Measurements from ENCODE around the gene DGKB. TPM values are rescaled to one million over a fixed set of nuclear protein-coding genes. Genes with fewer than 3 reads are reported as not detected.

DGKB gene
- total RNA-seq, 2 donors from 2014 or later, result not detected

DNA sequence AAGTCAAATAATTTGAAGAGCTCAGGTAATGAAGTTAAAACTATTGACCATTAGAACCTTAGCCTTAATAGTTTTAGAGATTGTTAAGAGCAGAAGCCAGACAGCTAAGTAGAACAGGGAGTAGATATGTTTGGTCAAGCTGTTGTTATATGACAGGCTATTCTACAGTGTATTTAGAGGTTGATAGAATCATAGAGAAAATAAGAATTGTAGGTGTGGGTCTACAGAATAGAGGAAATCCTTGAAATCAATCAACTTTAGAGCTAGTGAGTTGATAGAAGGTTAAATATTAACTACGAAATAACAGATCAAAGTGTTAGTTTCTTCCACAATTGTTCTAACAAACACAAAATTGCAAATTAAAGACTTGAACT, 80.1 kb downstream of the DGKB start:
- Mint-ChIP-seq H3K4me3 (no peak overlapping the region), H3K36me3 (ENCODE audit: low read depth) (no peaks in the 10 kb centered on the region), H3K27me3 (peaks cover 5% of the 10 kb centered on the region), H3K27ac (no peak overlapping the region), H3K9me3 (no peaks in the 10 kb centered on the region), H3K4me1 (no peaks in the 10 kb centered on the region)
- ATAC-seq (replicated peaks), result no peak

DNA sequence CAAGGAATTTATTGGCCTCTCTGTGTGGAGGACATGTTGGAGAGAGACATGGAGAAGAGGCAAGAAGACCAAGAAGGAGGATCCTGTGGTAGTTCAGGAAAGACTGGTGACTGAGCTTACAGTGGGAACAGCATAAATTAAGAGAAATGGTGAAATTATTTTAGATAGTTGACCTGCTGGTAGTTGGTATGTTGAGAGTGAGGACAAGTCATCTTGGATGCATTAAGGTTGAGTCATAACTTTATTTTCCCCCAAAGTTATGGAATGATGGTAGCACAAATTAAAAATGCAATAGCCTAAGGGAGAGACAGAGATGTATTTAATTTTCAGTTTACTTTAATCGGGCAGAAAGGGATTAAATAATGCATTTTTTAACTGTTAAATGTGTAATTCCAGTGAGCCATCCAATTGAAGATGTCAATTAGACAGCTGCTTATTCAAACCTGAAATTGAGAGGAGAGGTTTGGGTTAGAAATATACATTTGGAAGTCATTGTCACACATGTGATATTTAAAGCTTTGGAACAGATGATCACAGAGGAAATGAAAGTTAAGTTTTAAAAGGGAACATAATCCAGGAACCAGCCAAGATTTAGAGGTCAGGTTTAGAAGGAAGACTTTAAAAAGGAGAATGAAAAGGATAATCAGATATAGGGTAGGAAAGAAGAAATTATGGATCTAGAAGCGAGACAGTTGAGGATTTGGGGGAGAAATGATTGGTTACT, 80.6 kb downstream of the DGKB start:
- Mint-ChIP-seq H3K27ac (no peak overlapping the region), H3K4me1 (no peaks in the 10 kb centered on the region), H3K27me3 (peaks cover 5% of the 10 kb centered on the region), H3K4me3 (no peak overlapping the region), H3K9me3 (no peaks in the 10 kb centered on the region), H3K36me3 (ENCODE audit: low read depth) (no peaks in the 10 kb centered on the region)
- ATAC-seq (replicated peaks), result no peak

DNA sequence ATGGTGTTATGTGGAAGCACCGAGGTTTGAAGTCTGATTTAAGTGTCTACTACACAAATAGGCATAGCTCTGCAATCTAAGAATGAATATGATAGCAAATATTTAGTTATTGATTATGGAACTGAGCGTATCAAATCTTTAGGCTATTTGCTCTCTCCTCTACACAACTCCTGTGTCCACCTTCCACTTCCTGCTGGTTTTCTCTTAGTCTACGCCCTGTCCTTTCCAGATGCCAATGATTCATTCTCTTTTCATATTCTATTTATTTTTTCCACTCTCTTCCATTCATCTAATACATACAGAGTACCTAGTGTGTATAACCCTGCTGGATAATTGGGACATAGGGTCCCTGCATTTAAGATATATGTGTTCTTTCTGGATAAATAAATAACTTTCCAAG, 83.7 kb downstream of the DGKB start:
- no peak overlapping the region for H3K27ac Mint-ChIP-seq
- H3K4me1 Mint-ChIP-seq, result no peaks in the 10 kb centered on the region
- no peaks in the 10 kb centered on the region for H3K9me3 Mint-ChIP-seq
- no peaks in the 10 kb centered on the region for H3K36me3 Mint-ChIP-seq (ENCODE audit: low read depth)
- no peak overlapping the region for H3K4me3 Mint-ChIP-seq
- ATAC-seq (replicated peaks), result no peak
- peaks cover 5% of the 10 kb centered on the region for H3K27me3 Mint-ChIP-seq

DNA sequence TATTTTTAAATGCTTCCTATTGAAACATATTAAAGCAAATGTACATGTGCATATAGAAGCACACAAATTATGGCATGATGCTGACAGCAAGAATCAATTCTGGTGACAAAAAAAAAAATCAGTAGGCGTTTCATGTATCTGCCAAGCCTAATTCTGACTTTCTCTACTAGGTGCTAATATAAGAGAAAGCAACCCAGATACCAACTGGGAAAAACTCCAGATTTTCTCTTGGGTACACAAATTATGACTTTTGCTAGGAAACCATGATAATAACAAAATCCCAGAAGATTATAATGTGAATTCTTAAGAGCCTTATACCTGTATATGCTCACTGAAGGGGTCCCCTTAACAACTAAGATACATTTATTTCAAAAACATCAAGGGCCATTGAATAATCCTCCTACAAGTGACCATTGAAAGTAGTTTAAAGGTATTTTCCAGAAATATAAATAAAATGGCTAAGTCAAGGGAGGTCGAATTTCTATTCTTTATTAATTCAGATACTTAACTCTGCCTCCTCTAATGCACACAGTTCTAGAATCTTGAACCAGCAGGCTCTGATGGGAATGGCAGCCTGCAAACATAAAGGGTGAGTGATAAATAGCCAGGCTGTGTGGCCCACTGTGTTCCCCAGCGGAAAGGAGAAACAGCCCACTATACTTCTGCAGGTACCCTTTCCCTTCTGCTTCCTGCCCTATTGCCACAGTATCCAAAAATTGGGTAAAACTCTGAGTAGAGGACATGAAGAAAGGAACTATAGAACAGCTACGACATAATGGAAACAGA, 84.5 kb downstream of the DGKB start:
- no peak overlapping the region for H3K4me3 Mint-ChIP-seq
- no peaks in the 10 kb centered on the region for H3K36me3 Mint-ChIP-seq (ENCODE audit: low read depth)
- H3K27me3 Mint-ChIP-seq, result peaks cover 5% of the 10 kb centered on the region
- no peak for ATAC-seq (replicated peaks)
- no peak overlapping the region for H3K27ac Mint-ChIP-seq
- no peaks in the 10 kb centered on the region for H3K4me1 Mint-ChIP-seq
- H3K9me3 Mint-ChIP-seq, result no peaks in the 10 kb centered on the region

DNA sequence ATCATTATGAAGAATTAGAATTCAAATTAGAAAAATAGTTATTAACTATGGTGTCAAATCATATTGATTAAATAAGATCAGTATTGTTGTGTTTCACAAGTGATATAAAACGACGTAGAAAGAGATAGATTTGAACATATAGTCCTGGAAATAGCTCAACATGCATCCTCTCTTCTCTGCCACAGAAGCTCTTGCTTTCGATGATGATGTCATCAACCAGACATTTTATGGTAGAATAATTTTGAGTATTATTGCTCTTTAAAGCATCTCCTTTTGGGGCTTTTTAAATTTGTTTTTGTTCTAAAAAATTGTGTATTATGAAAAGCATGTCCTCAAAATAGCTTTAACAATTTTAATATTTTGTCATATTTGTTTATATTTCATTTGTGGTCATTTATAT, 95.0 kb downstream of the DGKB start:
- Mint-ChIP-seq H3K4me1 (no peaks in the 10 kb centered on the region), H3K27me3 (no peaks in the 10 kb centered on the region), H3K36me3 (ENCODE audit: low read depth) (no peaks in the 10 kb centered on the region), H3K27ac (no peak overlapping the region), H3K4me3 (no peak overlapping the region), H3K9me3 (no peaks in the 10 kb centered on the region)
- no peak for ATAC-seq (replicated peaks)

DNA sequence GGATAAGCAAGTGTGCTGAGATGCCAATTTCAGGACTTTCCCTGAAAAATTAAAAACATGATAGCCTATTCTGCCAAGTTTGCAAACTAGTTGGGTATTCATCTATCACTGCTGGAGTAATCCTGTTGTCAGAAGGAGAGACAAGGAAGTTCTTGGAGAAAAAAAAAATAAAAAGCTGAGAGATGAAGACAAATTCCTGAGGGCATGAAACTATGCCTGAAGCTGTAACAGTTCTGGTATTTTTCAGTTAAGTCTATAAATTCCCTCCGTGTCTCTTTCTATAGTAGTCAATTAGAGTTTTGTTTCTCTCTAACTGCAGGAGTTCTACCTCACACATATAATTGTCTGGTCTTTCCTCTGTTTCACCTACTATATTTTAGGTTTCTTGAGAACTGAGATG, 95.7 kb downstream of the DGKB start:
- ATAC-seq (replicated peaks), result no peak
- Mint-ChIP-seq H3K27me3 (no peaks in the 10 kb centered on the region), H3K36me3 (ENCODE audit: low read depth) (no peaks in the 10 kb centered on the region), H3K27ac (no peak overlapping the region), H3K4me1 (no peaks in the 10 kb centered on the region), H3K4me3 (no peak overlapping the region), H3K9me3 (no peaks in the 10 kb centered on the region)

DNA sequence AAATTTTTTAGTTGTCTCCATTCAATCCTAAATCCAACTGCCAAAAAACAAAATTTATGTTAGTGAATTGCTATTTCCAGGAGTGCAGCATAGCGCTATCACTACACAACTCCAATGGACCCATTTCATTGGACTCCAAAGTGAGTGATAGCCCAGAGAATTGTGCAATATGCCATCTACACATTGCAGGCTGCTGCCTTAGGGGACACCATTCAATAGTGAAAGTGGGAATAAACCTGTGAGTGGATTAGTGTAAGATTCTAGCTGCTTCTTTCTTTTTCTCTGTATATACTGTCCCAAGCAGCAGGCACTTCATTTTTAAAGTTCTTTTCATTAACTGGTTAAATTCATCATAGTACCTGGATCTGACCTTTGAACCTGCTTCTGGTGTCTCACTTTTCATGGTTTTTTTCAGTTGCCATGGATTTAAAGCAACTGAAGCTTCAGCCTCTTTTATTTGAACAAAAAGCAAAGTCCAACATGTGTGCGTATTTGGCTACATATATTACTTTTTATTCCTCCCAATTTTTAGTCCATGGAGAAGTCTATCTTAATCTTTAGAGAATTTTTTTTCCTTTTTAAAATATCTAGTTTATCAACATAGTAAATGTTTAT, 97.3 kb downstream of the DGKB start:
- no peak for ATAC-seq (replicated peaks)

DNA sequence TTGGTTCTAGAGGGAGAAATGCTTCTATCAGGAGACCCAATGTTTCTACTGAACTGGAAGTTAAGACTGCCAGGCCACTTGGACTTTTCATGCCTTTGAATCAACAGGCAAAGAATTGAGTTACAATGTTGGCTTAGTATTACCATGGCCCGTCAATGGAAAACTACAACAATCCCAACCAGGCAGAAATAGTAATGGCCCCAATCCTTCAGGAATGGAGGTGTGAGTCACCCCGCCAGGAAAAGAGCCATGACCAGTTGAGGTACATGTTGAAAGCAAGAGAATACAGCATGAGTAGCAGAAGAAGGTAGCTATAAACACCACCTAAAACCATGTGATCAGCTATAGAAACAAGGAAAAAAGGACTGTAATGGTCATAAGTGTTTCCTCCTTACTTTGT, 101.9 kb downstream of the DGKB start:
- no peaks in the 10 kb centered on the region for H3K4me1 Mint-ChIP-seq
- no peak for ATAC-seq (replicated peaks)
- no peak overlapping the region for H3K27ac Mint-ChIP-seq
- H3K36me3 Mint-ChIP-seq (ENCODE audit: low read depth), result no peaks in the 10 kb centered on the region
- no peaks in the 10 kb centered on the region for H3K9me3 Mint-ChIP-seq
- H3K4me3 Mint-ChIP-seq, result no peak overlapping the region
- H3K27me3 Mint-ChIP-seq, result no peaks in the 10 kb centered on the region

More for the DNA sequence above, 97.3 kb downstream of the DGKB start:
- H3K4me1 Mint-ChIP-seq, result no peaks in the 10 kb centered on the region
- H3K27ac Mint-ChIP-seq, result no peak overlapping the region
- H3K4me3 Mint-ChIP-seq, result no peak overlapping the region
- H3K27me3 Mint-ChIP-seq, result no peaks in the 10 kb centered on the region
- H3K9me3 Mint-ChIP-seq, result no peaks in the 10 kb centered on the region
- no peaks in the 10 kb centered on the region for H3K36me3 Mint-ChIP-seq (ENCODE audit: low read depth)

DNA sequence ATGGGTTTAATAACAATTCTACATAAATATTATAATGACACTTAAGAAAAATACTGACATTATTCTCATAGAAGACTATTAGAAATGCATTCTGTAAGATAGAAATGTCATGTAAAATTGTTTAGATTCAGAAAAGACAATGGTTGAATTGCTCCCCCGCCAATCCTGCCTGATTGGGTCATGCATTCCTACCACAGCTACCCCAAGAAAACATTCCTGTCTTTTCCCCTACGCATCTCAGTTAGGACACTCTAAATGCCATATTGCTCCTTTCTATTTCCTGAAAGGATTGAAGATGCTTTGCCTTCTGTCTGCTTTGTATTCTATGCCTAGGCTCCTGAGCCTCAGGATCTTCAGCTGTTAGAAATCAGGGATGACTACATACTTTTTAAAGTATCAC, 109.4 kb downstream of the DGKB start:
- Mint-ChIP-seq H3K36me3 (ENCODE audit: low read depth) (no peaks in the 10 kb centered on the region), H3K9me3 (no peaks in the 10 kb centered on the region), H3K4me3 (no peak overlapping the region), H3K4me1 (no peaks in the 10 kb centered on the region), H3K27me3 (no peaks in the 10 kb centered on the region), H3K27ac (no peak overlapping the region)
- no peak for ATAC-seq (replicated peaks)

DNA sequence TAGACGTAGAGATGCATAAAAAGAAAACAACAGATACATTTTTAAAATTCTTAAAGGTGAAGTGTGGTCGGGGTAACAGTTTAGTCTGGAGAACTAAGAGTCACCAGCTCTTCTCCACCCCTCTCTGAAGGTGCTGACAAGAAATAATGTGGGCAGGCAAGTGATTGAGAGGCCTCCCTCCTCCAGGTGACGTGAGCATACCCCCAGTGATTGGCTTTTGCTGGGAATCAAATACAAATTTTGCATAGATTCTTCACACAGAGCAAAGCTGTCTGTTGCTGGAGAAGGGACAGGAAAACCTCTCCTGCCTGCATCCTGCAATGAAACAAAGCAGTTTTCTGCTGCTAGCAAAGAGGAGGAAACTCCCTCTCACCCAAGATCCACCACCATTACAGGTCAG, 115.0 kb downstream of the DGKB start:
- ATAC-seq (replicated peaks), result no peak
- Mint-ChIP-seq H3K36me3 (ENCODE audit: low read depth) (no peaks in the 10 kb centered on the region), H3K27me3 (no peaks in the 10 kb centered on the region), H3K4me1 (no peaks in the 10 kb centered on the region), H3K9me3 (no peaks in the 10 kb centered on the region), H3K4me3 (no peak overlapping the region), H3K27ac (no peak overlapping the region)

DNA sequence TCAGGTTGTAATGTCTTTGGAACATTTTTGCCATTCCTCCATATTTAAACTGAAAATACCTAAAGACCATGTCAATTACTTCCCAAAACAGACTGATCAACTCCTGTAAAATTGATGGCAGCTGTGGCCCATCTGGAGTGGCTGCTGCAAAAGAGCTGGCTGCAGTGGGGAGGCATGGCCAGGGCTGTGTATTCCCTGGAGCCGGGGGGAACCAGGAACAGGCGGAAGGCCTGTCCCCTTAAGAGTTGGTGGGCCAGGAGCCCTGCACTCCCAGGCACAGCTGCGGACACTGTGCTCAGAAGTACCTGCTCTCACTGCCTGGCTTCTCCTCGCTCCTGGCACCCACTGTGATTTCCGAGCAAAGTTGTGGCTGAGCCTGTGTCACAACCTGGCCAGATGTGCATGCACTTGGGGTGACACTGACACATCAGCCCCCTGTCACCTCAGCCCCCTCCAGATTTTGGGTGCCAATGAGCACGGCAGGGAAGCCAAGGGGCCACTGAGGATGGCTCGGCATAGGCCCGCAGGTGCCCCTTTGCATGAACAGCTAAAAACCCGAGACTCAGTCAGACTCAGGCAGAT, 116.1 kb downstream of the DGKB start:
- ATAC-seq (replicated peaks), result no peak

DNA sequence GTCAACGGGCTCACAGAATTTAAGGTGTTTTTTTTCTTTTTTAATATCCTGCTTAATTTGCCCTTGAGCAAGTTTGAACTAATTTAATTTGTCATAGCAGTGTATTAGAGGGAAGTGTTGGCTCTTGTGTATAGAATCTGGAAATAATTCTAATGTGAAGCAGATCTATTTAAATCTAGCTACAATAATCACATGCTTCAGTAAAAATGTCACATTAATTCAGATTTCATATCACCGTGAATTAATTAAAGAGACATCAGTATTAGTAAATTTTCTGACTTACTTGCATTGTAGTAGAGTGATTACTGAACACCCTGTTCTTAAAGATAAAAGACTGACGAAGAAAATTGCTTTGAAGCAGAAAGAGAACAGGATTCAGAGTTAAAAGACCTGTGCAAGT, 124.7 kb downstream of the DGKB start:
- H3K4me3 Mint-ChIP-seq, result no peak overlapping the region
- H3K9me3 Mint-ChIP-seq, result peaks cover 8% of the 10 kb centered on the region
- H3K4me1 Mint-ChIP-seq, result no peaks in the 10 kb centered on the region
- no peaks in the 10 kb centered on the region for H3K27me3 Mint-ChIP-seq
- no peak overlapping the region for H3K27ac Mint-ChIP-seq
- no peaks in the 10 kb centered on the region for H3K36me3 Mint-ChIP-seq (ENCODE audit: low read depth)
- no peak for ATAC-seq (replicated peaks)

More for the DNA sequence above, 116.1 kb downstream of the DGKB start:
- no peaks in the 10 kb centered on the region for H3K27me3 Mint-ChIP-seq
- H3K36me3 Mint-ChIP-seq (ENCODE audit: low read depth), result no peaks in the 10 kb centered on the region
- H3K9me3 Mint-ChIP-seq, result no peaks in the 10 kb centered on the region
- no peak overlapping the region for H3K27ac Mint-ChIP-seq
- H3K4me1 Mint-ChIP-seq, result no peaks in the 10 kb centered on the region
- no peak overlapping the region for H3K4me3 Mint-ChIP-seq

DNA sequence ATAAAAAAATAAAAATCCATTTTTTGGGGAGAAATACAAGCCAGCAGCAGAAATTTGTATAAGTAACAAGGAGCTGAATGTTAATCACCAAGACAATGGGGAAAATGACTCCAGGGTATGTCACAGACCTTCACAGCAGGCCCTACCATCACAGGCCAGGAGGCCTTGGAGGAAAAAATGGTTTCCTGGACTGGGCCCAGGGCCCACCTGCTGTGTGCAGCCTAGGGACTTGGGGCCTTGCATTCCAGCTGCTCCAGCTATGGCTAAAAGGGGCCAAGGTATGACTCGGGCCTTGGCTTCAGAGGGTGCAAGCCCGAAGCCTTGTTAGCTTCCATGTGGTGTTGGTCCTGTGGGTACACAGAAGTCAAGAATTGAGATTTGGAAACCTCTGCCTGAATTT, 126.3 kb downstream of the DGKB start:
- H3K27ac Mint-ChIP-seq, result no peak overlapping the region
- H3K4me1 Mint-ChIP-seq, result no peaks in the 10 kb centered on the region
- H3K9me3 Mint-ChIP-seq, result peaks cover 8% of the 10 kb centered on the region
- ATAC-seq (replicated peaks), result no peak
- H3K27me3 Mint-ChIP-seq, result no peaks in the 10 kb centered on the region
- H3K36me3 Mint-ChIP-seq (ENCODE audit: low read depth), result no peaks in the 10 kb centered on the region
- no peak overlapping the region for H3K4me3 Mint-ChIP-seq

DNA sequence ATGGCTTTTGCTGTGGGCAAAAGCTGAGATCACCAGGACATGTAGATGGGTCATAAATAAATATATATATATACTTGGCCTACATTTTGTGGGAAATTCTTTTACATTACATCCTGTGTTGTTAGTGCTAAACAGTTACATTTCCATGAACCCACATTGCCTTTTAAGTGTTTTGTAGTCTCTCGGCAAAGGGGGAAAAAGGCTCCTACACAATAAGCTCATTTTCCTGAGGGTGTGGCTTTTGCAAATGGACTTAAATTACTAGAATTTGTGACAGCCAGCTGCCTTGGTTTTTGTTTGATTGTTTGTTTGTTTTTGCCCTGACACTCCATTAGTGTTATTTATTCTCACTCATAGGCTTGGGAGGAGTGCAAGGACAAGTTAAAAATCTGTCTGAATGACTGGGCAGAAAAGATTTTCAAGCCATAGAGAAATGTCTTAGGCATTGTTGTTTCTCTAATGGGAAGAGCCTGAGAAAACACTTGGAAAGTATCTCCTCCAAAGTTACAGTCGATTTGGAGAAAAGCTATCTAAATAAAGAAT, 128.8 kb downstream of the DGKB start:
- H3K4me3 Mint-ChIP-seq, result no peak overlapping the region

More for the DNA sequence above, 128.8 kb downstream of the DGKB start:
- Mint-ChIP-seq H3K27ac (no peak overlapping the region), H3K9me3 (peaks cover 8% of the 10 kb centered on the region), H3K27me3 (no peaks in the 10 kb centered on the region), H3K4me1 (no peaks in the 10 kb centered on the region), H3K36me3 (ENCODE audit: low read depth) (no peaks in the 10 kb centered on the region)
- no peak for ATAC-seq (replicated peaks)
